Cardiac fibroblast (primary cell): ENCODE data around the gene MAP2.

ENCODE experiments used
- DNase-seq, 2 donors: peaks; one replicate each; pipeline versions ENCODE4 v3.0.0 to v3.0.0-alpha.2; 2010; ENCODE audit warnings: low read depth in 2 of 2
- H3K4me3 ChIP-seq, 2 donors: replicated peaks in 1 of 2; 1 replicate in 1 of 2; 2 replicates in 1 of 2; pipeline ENCODE4 v1.5.1; 2011; ENCODE audit warnings: low read depth in 2 of 2, low read length in 2 of 2, mild to moderate bottlenecking in 2 of 2, moderate library complexity in 1 of 2
- CTCF ChIP-seq: IDR thresholded peaks from one replicate; pipeline ENCODE4 v1.5.1; 2011; ENCODE audit warnings: low read depth, mild to moderate bottlenecking, low read length, inconsistent platforms

MAP2 gene

GRCh38 chr2:209388446-209389037, 35.3 kb upstream of the MAP2 start:
- TF ChIP-seq CTCF: no peak
- DNase-seq: no peak
- H3K4me3 ChIP-seq: no peak overlapping the region

- no peak for DNase-seq
- H3K4me3 ChIP-seq: no peak overlapping the region
- no peak for TF ChIP-seq CTCF
These were observed 34.7 kb upstream of the MAP2 start for GRCh38 chr2:209389171-209389618.

GRCh38 chr2:209390839-209391238, 33.0 kb upstream of the MAP2 start:
- DNase-seq: no peak
- TF ChIP-seq CTCF: no peak
- H3K4me3 ChIP-seq: no peak overlapping the region

- no peak overlapping the region for H3K4me3 ChIP-seq
- no peak for TF ChIP-seq CTCF
- DNase-seq: peak; percentile 58 to 63
These were observed 32.0 kb upstream of the MAP2 start for GRCh38 chr2:209391776-209392401.

GRCh38 chr2:209395229-209395628, 28.6 kb upstream of the MAP2 start:
- DNase-seq: no peak
- H3K4me3 ChIP-seq: no peak overlapping the region
- no peak for TF ChIP-seq CTCF

GRCh38 chr2:209395652-209396051, 28.2 kb upstream of the MAP2 start:
- peak in 1 of 2 donors; percentile 3 for DNase-seq
- H3K4me3 ChIP-seq: no peak overlapping the region
- no peak for TF ChIP-seq CTCF
